IPS-18a (cell line): ENCODE measurements around the gene UBTD1.
A peak's percentile ranks its signal among the peaks of the same experiment; 100 is the strongest.

Source experiments
- H3K27ac ChIP-seq: one replicate; pipeline ENCODE4 v1.5.1; 2013; ENCODE audit warnings: low read length
- H3K27me3 ChIP-seq: one replicate; pipeline ENCODE4 v1.6.1; 2013; ENCODE audit warnings: mild to moderate bottlenecking, low read length; ENCODE audit not compliant: control insufficient read depth, insufficient read depth
- H3K36me3 ChIP-seq: one replicate; pipeline ENCODE4 v1.6.1; 2013; ENCODE audit warnings: low read depth, low read length; ENCODE audit not compliant: control insufficient read depth
- H3K4me1 ChIP-seq: one replicate; pipeline ENCODE4 v1.6.1; 2013; ENCODE audit warnings: low read depth, low read length; ENCODE audit not compliant: control insufficient read depth
- H3K4me3 ChIP-seq: one replicate; pipeline ENCODE4 v1.5.1; 2013; ENCODE audit warnings: low read length
- H3K9ac ChIP-seq: one replicate; pipeline ENCODE4 v1.6.1; 2013; ENCODE audit warnings: mild to moderate bottlenecking, low read length, moderate library complexity
- H3K9me3 ChIP-seq: one replicate; pipeline ENCODE4 v1.6.1; 2013; ENCODE audit warnings: low read depth, low read length; ENCODE audit not compliant: control insufficient read depth

UBTD1 gene

GRCh38 chr10:97483921-97484320 is 14.8 kb upstream of the UBTD1 start:
- no peaks in the 10 kb centered on the region for H3K9me3 ChIP-seq
- H3K27me3 ChIP-seq = no peaks in the 10 kb centered on the region
- no peak overlapping the region for H3K9ac ChIP-seq
- H3K4me1 ChIP-seq = peaks cover 18% of the 10 kb centered on the region
- no peak overlapping the region for H3K27ac ChIP-seq
- no peak overlapping the region for H3K4me3 ChIP-seq
- peaks cover 18% of the 10 kb centered on the region for H3K36me3 ChIP-seq

GRCh38 chr10:97485647-97486281 is 13.0 kb upstream of the UBTD1 start:
- peaks cover 3% of the 10 kb centered on the region for H3K4me1 ChIP-seq
- no peaks in the 10 kb centered on the region for H3K27me3 ChIP-seq
- H3K4me3 ChIP-seq = no peak overlapping the region
- H3K27ac ChIP-seq = no peak overlapping the region
- peaks cover 13% of the 10 kb centered on the region for H3K36me3 ChIP-seq
- H3K9ac ChIP-seq = no peak overlapping the region
- H3K9me3 ChIP-seq = no peaks in the 10 kb centered on the region

GRCh38 chr10:97490592-97490991 is 8.1 kb upstream of the UBTD1 start:
- H3K27me3 ChIP-seq = no peaks in the 10 kb centered on the region
- H3K4me3 ChIP-seq = no peak overlapping the region
- no peak overlapping the region for H3K27ac ChIP-seq
- H3K9me3 ChIP-seq = no peaks in the 10 kb centered on the region
- H3K4me1 ChIP-seq = peaks cover 11% of the 10 kb centered on the region
- peaks cover 3% of the 10 kb centered on the region for H3K36me3 ChIP-seq
- no peak overlapping the region for H3K9ac ChIP-seq

GRCh38 chr10:97494151-97494550 is 4.6 kb upstream of the UBTD1 start:
- Histone ChIP-seq H3K9ac (no peak overlapping the region), H3K36me3 (no peaks in the 10 kb centered on the region), H3K27me3 (no peaks in the 10 kb centered on the region), H3K27ac (no peak overlapping the region), H3K9me3 (no peaks in the 10 kb centered on the region), H3K4me1 (peaks cover 18% of the 10 kb centered on the region), H3K4me3 (no peak overlapping the region)

GRCh38 chr10:97494863-97495506 is 3.7 kb upstream of the UBTD1 start:
- H3K9me3 ChIP-seq = no peaks in the 10 kb centered on the region
- H3K9ac ChIP-seq = peak overlapping the region; percentile 1
- H3K27me3 ChIP-seq = peaks cover 8% of the 10 kb centered on the region
- H3K27ac ChIP-seq = no peak overlapping the region
- H3K36me3 ChIP-seq = no peaks in the 10 kb centered on the region
- peak overlapping the region; percentile 39 for H3K4me3 ChIP-seq
- H3K4me1 ChIP-seq = peaks cover 18% of the 10 kb centered on the region

- Histone ChIP-seq H3K4me3 (peak overlapping the region; percentile 97), H3K4me1 (peaks cover 18% of the 10 kb centered on the region)
Observed at GRCh38 chr10:97497572-97498075, 1.1 kb upstream of the UBTD1 start.

GRCh38 chr10:97498076-97498840 is 466 bp upstream of the UBTD1 start, which contains the start of gene MMS19:
MMS19 (minus strand) TSS chr10:97498422; CDS start chr10:97498384, 38 bp downstream.
- peaks cover 27% of the 10 kb centered on the region for H3K27me3 ChIP-seq
- peaks cover 18% of the 10 kb centered on the region for H3K4me1 ChIP-seq
- H3K36me3 ChIP-seq = no peaks in the 10 kb centered on the region
- peak within 1 kb of the TSS; percentile 63 for H3K27ac ChIP-seq
- H3K4me3 ChIP-seq = peak within 1 kb of the TSS; percentile 97
- no peaks in the 10 kb centered on the region for H3K9me3 ChIP-seq
- H3K9ac ChIP-seq = peak within 1 kb of the TSS; percentile 88

More at GRCh38 chr10:97497572-97498075, 1.1 kb upstream of the UBTD1 start:
- peak overlapping the region; percentile 63 for H3K27ac ChIP-seq
- no peaks in the 10 kb centered on the region for H3K9me3 ChIP-seq
- H3K36me3 ChIP-seq = no peaks in the 10 kb centered on the region
- H3K27me3 ChIP-seq = peaks cover 27% of the 10 kb centered on the region
- peak overlapping the region; percentile 88 for H3K9ac ChIP-seq

- Histone ChIP-seq H3K36me3 (no peaks in the 10 kb centered on the region), H3K9me3 (no peaks in the 10 kb centered on the region), H3K4me1 (peaks cover 15% of the 10 kb centered on the region), H3K9ac (peak overlapping the region; percentile 41), H3K4me3 (peak overlapping the region; percentile 97), H3K27ac (no peak overlapping the region), H3K27me3 (peaks cover 27% of the 10 kb centered on the region)
Observed at GRCh38 chr10:97499561-97500296, 1.0 kb downstream of the UBTD1 start.

- no peaks in the 10 kb centered on the region for H3K36me3 ChIP-seq
- peak overlapping the region; percentile 97 for H3K4me3 ChIP-seq
- no peak overlapping the region for H3K9ac ChIP-seq
- no peaks in the 10 kb centered on the region for H3K9me3 ChIP-seq
- peaks cover 10% of the 10 kb centered on the region for H3K4me1 ChIP-seq
- H3K27me3 ChIP-seq = peaks cover 27% of the 10 kb centered on the region
- no peak overlapping the region for H3K27ac ChIP-seq
Observed at GRCh38 chr10:97500297-97500575, 1.5 kb downstream of the UBTD1 start.

GRCh38 chr10:97502916-97503315 is 4.2 kb downstream of the UBTD1 start:
- no peaks in the 10 kb centered on the region for H3K9me3 ChIP-seq
- H3K27me3 ChIP-seq = peaks cover 27% of the 10 kb centered on the region
- no peaks in the 10 kb centered on the region for H3K36me3 ChIP-seq
- no peak overlapping the region for H3K27ac ChIP-seq
- peaks cover 1% of the 10 kb centered on the region for H3K4me1 ChIP-seq
- no peak overlapping the region for H3K4me3 ChIP-seq
- H3K9ac ChIP-seq = no peak overlapping the region

- Histone ChIP-seq H3K4me1 (peaks cover 3% of the 10 kb centered on the region), H3K36me3 (no peaks in the 10 kb centered on the region), H3K9me3 (no peaks in the 10 kb centered on the region), H3K4me3 (no peak overlapping the region), H3K27ac (no peak overlapping the region), H3K27me3 (peaks cover 27% of the 10 kb centered on the region), H3K9ac (no peak overlapping the region)
Observed at GRCh38 chr10:97503406-97503805, 4.7 kb downstream of the UBTD1 start.
